ENCODE results near the gene PEAK3. TPM values are rescaled to one million over a fixed set of nuclear protein-coding genes. Genes with fewer than 3 reads are reported as not detected.

The PEAK3 gene
- total RNA-seq, 4 donors from 2014 or later, result 0.30 to 0.97 (median 0.76) TPM

MicroRNA genes within 50 kb of the gene (microRNA counts, 767-probe panel; counts per million panel counts)
- microRNA hsa-miR-1227, result 0 to 358 counts per million in 2 donors

Small RNAs within 50 kb of the gene (microRNA-seq; reads per million reads assigned to microRNA genes)
- gene MIR1227 (ENCODE audit: borderline number of aligned reads in 1 of 2, borderline replicate concordance in 2 of 2), result 0.57 to 4.8 reads per million in 2 donors
- 0 reads per million in 2 donors for gene MIR4321 (ENCODE audit: borderline number of aligned reads in 1 of 2, borderline replicate concordance in 2 of 2)

Other genes with a start within 250 kb of the PEAK3 start
- gene MKNK2, start 230.9 kb downstream of the PEAK3 start, total RNA-seq, result 100 to 1,000 TPM; 224 to 367 (median 251) TPM
- 10 to 100 TPM; 26.4 to 46.0 (median 34.5) TPM for gene MOB3A, start 185.8 kb downstream of the PEAK3 start, total RNA-seq
- gene IZUMO4, start 185.3 kb downstream of the PEAK3 start, total RNA-seq, result 1 to 10 TPM in 3 of 4 donors, under 1 TPM in 1; 0.25 to 8.8 (median 4.3) TPM
- 10 to 100 TPM; 46.5 to 84.7 (median 71.8) TPM for gene AP3D1, start 130.6 kb downstream of the PEAK3 start, total RNA-seq
- gene DOT1L, start 118.2 kb downstream of the PEAK3 start, total RNA-seq, result 10 to 100 TPM; 17.5 to 31.3 (median 20.7) TPM
- 10 to 100 TPM; 52.2 to 80.5 (median 70.0) TPM for gene PLEKHJ1, start 45.8 kb downstream of the PEAK3 start, total RNA-seq
- gene SF3A2, start 45.4 kb downstream of the PEAK3 start, total RNA-seq, result 10 to 100 TPM; 35.6 to 85.6 (median 47.8) TPM
- gene AMH, start 32.9 kb downstream of the PEAK3 start, total RNA-seq, result 1 to 10 TPM in 3 of 4 donors, under 1 TPM in 1; 0.13 to 1.3 (median 1.2) TPM
- gene JSRP1, start 25.8 kb downstream of the PEAK3 start, total RNA-seq, result not detected
- under 1 TPM in 1 of 4 donors, not detected in 3; 0.26 TPM for gene LINGO3, start 26.0 kb upstream of the PEAK3 start, total RNA-seq
- 100 to 1,000 TPM in 2 of 4 donors, 10 to 100 TPM in 2; 57.2 to 140 (median 94.9) TPM for gene LSM7, start 46.4 kb upstream of the PEAK3 start, total RNA-seq
- gene SPPL2B, start 46.5 kb upstream of the PEAK3 start, total RNA-seq, result 10 to 100 TPM; 36.1 to 84.7 (median 51.0) TPM
- gene TMPRSS9, start 78.1 kb upstream of the PEAK3 start, total RNA-seq, result not detected
- gene TIMM13, start 145.4 kb upstream of the PEAK3 start, total RNA-seq, result 10 to 100 TPM; 34.2 to 52.8 (median 44.9) TPM
- 10 to 100 TPM; 14.4 to 41.8 (median 34.7) TPM for gene LMNB2, start 174.8 kb upstream of the PEAK3 start, total RNA-seq
- gene GADD45B, start 194.0 kb upstream of the PEAK3 start, total RNA-seq, result 100 to 1,000 TPM in 2 of 4 donors, 10 to 100 TPM in 2; 74.0 to 205 (median 106) TPM

Data from lower leg skin (tissue), 4 donors.